Measurements from ENCODE around the gene TLE5. TPM values are rescaled to one million over a fixed set of nuclear protein-coding genes. Genes with fewer than 3 reads are reported as not detected.
"Not testable (repeated sequence)": the region's sequence is repeated elsewhere in the genome, so short reads cannot be mapped to it uniquely, and the experiment has no call there.

The TLE5 gene
- total and polyA plus RNA-seq, 2 experiments from 2014 or later, result 487 to 612 TPM

DNA sequence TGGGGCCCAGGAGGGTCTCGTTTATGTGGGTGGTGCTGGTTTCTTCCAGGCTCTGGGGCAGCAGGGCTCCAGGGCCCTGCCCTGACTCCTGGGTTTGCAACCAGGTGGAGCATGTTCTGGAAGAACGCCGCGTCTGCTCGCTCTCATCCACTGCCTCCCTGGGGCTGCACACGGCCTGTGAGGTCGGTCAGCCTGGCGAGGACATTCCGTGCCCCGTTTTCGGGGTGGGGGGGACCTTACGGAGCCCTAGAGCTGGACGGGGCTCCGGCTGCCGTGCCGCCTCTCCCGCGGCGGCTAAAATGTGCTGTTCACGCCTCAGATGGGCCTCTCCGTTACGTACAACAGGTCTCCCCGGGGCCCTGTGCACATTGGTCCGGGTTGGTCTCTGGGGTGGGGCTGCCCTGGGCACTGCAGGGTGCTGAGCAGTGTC, 35.2 kb upstream of the TLE5 start:
- no peak for DNase-seq (ENCODE audit: low read depth in 1 of 2, low spot score in 1 of 2)
- no peaks in the 10 kb centered on the region for H3K36me3 ChIP-seq
- H3K9me3 ChIP-seq (ENCODE audit: low read depth), result no peaks in the 10 kb centered on the region
- no peak overlapping the region for H3K4me3 ChIP-seq
- H3K27me3 ChIP-seq, result no peaks in the 10 kb centered on the region
- no peak overlapping the region for H3K27ac ChIP-seq
- TF ChIP-seq, protein P1, sequence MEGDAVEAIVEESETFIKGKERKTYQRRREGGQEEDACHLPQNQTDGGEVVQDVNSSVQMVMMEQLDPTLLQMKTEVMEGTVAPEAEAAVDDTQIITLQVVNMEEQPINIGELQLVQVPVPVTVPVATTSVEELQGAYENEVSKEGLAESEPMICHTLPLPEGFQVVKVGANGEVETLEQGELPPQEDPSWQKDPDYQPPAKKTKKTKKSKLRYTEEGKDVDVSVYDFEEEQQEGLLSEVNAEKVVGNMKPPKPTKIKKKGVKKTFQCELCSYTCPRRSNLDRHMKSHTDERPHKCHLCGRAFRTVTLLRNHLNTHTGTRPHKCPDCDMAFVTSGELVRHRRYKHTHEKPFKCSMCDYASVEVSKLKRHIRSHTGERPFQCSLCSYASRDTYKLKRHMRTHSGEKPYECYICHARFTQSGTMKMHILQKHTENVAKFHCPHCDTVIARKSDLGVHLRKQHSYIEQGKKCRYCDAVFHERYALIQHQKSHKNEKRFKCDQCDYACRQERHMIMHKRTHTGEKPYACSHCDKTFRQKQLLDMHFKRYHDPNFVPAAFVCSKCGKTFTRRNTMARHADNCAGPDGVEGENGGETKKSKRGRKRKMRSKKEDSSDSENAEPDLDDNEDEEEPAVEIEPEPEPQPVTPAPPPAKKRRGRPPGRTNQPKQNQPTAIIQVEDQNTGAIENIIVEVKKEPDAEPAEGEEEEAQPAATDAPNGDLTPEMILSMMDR (IDR thresholded peaks at IDR 0.05; ENCODE audit: low read depth, low read length), result no peak
- H3K4me1 ChIP-seq (ENCODE audit: low read depth), result peaks cover 20% of the 10 kb centered on the region

DNA sequence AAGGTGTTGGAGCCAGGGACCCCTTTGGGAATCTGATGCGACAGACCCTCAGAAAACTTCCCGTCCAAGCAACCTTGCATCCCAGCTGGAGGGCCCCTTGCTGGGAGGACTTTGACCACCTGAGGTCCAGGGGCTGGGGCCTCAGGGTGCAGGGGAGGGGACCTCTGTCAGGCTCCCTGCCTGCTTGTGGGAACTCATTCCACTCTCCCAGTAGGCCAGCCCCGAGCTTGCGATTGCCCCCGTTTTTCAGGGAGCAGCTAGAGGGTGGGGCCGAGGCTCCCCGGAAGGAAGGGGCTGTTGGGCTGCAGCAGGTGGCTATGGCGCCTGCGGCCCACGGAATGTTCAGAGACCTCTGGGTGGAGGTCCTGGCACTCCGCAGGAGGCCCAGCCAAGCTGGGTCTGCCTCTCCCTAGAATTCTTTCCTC, 34.6 kb upstream of the TLE5 start:
- DNase-seq (ENCODE audit: low read depth in 1 of 2, low spot score in 1 of 2), result no peak
- TF ChIP-seq, protein P1 (IDR thresholded peaks at IDR 0.05; ENCODE audit: low read depth, low read length), result no peak
- H3K4me3 ChIP-seq, result no peak overlapping the region

DNA sequence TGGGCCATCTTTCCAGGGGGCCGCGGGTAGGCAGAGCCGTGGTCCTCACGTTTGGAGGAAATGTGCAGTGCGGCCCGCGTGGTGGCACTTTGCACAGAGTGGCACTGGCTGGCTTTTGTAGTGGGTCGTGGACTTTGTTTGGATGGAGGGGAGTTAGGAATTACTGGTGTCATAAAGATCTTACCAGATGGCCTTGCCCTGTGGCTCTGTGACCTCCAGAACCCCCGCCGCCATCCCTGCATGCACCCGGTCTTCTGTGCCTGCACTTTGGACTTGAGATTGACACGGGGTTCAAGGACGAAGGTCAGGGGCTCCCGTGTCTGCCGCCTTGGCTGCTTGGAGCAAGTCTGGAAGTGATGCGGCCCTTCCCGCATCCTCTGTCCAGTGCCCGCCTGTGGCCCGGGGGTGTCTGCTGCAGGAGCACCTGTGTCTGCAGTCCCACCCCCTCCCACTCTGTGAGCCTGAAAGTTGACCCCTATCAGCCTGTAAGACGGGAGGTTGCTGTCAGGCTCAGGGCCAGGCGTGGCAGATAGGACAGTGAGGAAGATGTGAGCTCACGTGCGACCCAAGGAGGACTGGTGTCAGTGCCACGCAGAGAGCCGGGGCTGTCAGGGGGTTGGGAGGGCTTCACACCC, 34.1 kb upstream of the TLE5 start:
- H3K36me3 ChIP-seq, result no peaks in the 10 kb centered on the region
- TF ChIP-seq, protein P1 (IDR thresholded peaks at IDR 0.05; ENCODE audit: low read depth, low read length), result no peak
- no peak for DNase-seq (ENCODE audit: low read depth in 1 of 2, low spot score in 1 of 2)
- H3K27me3 ChIP-seq, result no peaks in the 10 kb centered on the region
- no peaks in the 10 kb centered on the region for H3K9me3 ChIP-seq (ENCODE audit: low read depth)
- H3K27ac ChIP-seq, result no peak overlapping the region
- peak overlapping the region; percentile 96 for H3K4me3 ChIP-seq
- H3K4me1 ChIP-seq (ENCODE audit: low read depth), result peaks cover 20% of the 10 kb centered on the region

More for the DNA sequence above, 34.6 kb upstream of the TLE5 start:
- no peaks in the 10 kb centered on the region for H3K36me3 ChIP-seq
- no peaks in the 10 kb centered on the region for H3K27me3 ChIP-seq
- H3K27ac ChIP-seq, result no peak overlapping the region
- H3K9me3 ChIP-seq (ENCODE audit: low read depth), result no peaks in the 10 kb centered on the region
- peaks cover 20% of the 10 kb centered on the region for H3K4me1 ChIP-seq (ENCODE audit: low read depth)

DNA sequence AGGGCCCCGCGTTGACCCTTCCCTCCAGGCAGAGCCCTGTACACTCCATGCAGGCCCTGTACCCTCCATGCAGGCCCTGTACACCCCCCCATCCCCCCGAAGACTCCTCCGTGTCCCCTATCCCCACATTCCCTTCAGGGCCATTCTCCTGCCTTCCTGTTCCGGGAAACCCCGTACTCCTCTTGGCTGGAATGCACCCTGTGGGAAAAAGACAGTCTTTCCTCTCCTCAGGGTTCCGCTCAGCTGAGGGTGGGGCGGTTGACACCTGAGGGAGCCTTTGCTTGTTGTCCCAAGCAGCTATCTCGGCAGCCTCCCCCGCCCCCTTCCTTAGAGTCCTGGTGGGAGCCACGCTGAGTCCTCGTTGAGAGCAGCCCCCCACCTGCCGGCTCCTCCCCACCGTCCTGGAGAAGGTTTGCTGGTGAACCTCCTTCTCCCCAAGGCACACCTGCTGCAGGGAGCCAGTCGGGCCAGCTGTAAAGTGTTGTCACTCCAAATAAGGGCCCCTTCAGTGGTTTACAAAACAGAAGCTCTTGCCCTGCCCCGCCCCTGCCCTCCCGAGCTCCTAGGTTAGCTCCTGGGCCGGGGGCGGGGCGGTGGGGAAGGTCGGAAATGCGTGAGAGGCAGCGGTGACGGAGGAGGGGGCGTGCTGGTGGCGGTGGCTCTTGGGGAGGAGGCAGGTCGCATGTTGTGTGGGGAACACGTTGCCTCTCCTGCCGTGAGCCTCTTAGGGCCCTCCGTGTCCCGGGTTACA, 33.3 kb upstream of the TLE5 start:
- TF ChIP-seq, protein P1 (IDR thresholded peaks at IDR 0.05; ENCODE audit: low read depth, low read length), result no peak
- no peaks in the 10 kb centered on the region for H3K27me3 ChIP-seq
- no peaks in the 10 kb centered on the region for H3K36me3 ChIP-seq
- H3K27ac ChIP-seq, result peak overlapping the region; percentile 26
- H3K4me3 ChIP-seq, result peak overlapping the region; percentile 96
- peak in 1 of 2 donors; percentile 60 for DNase-seq (ENCODE audit: low read depth in 1 of 2, low spot score in 1 of 2)
- H3K9me3 ChIP-seq (ENCODE audit: low read depth), result no peaks in the 10 kb centered on the region
- H3K4me1 ChIP-seq (ENCODE audit: low read depth), result peaks cover 20% of the 10 kb centered on the region

DNA sequence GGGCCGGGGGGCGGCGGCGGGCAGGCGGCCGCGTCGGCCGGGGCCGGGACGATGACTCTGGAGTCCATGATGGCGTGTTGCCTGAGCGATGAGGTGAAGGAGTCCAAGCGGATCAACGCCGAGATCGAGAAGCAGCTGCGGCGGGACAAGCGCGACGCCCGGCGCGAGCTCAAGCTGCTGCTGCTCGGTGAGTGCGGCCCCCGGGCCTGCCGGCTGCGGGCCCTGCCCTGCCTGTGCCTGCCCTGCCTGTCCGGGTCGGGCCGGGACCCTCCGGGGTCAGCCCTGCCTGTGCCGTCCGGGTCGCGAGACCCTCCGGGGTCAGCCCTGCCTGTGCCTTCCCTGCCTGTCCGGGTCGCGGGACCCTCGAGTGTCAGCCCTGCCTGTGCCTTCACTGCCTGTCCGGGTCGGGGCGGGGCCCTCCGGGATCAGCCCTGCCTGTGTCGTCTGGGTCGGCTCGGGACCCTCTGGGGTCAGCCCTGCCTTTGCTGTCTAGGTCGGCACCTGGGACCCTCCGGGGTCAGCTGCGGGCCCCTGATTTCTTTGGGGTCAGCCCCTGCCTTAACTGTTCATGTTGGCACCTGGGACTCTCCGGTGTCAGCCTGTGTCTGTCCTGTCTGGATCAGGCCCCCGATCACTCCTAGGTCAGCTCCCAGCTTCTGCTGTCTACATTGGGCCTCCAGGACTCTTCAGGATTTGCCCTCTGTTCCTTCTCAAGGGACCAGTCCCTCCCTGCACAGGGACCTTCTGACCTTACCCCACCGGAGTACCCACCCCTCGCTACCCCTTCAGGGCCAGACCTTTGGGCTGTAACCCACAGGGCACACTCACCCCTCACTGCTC, 32.5 kb upstream of the TLE5 start:
- Histone ChIP-seq H3K9me3 (ENCODE audit: low read depth) (no peaks in the 10 kb centered on the region), H3K27ac (peak overlapping the region; percentile 26), H3K4me3 (peak overlapping the region; percentile 96), H3K27me3 (no peaks in the 10 kb centered on the region), H3K36me3 (no peaks in the 10 kb centered on the region), H3K4me1 (ENCODE audit: low read depth) (peaks cover 20% of the 10 kb centered on the region)
- peak; percentile 36 to 49 for DNase-seq (ENCODE audit: low read depth in 1 of 2, low spot score in 1 of 2)
- TF ChIP-seq, protein P1 (IDR thresholded peaks at IDR 0.05; ENCODE audit: low read depth, low read length), result no peak

DNA sequence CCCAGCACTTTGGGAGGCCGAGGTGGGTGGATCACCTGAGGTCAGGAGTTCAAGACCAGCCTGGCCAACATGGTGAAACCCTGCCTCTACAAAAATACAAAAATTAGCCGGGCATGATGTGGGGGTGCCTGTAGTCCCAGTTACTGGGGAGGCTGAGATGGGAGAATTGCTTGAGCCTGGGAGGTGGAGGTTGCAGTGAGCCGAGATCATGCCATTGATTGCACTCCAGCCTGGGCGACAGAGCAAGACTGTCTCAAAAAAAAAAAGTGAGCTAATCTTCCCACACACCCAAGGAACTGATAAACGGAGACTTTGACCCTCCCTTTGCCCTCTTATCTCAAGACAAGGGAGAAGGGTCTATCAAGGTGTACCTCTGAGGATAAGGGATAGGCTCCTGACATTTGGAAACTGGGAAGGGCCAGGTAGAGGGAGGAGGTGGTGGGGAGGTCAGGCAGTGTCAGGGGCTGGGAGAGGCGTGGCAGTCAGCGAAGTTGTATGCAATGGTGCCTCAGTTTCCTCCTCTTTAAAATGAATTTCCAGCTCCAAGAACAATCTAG, 27.1 kb upstream of the TLE5 start:
- not testable (repeated sequence) for H3K36me3 ChIP-seq; H3K4me1 ChIP-seq (ENCODE audit: low read depth); H3K4me3 ChIP-seq; H3K27ac ChIP-seq; H3K27me3 ChIP-seq; H3K9me3 ChIP-seq (ENCODE audit: low read depth); DNase-seq (ENCODE audit: low read depth in 1 of 2, low spot score in 1 of 2)
